Stimulated activated CD8-positive, alpha-beta memory T cell treated with anti-CD3 and anti-CD28 coated beads, Interleukin-15, amount 100 ng/mL, for 24 hours (primary cell): ENCODE data around the gene ARMH3.

Experiments used
- DNase-seq: peaks from one replicate; pipeline ENCODE4 v3.0.0-alpha.2; 2020; ENCODE audit warnings: low read depth

ARMH3 gene

GRCh38 chr10:101939008-101939648 lies 116.8 kb downstream of the ARMH3 start:
- no peak for DNase-seq

GRCh38 chr10:101938305-101939007 lies 117.5 kb downstream of the ARMH3 start:
- DNase-seq = no peak

GRCh38 chr10:101935431-101935830 lies 120.5 kb downstream of the ARMH3 start:
- DNase-seq = no peak

DNA sequence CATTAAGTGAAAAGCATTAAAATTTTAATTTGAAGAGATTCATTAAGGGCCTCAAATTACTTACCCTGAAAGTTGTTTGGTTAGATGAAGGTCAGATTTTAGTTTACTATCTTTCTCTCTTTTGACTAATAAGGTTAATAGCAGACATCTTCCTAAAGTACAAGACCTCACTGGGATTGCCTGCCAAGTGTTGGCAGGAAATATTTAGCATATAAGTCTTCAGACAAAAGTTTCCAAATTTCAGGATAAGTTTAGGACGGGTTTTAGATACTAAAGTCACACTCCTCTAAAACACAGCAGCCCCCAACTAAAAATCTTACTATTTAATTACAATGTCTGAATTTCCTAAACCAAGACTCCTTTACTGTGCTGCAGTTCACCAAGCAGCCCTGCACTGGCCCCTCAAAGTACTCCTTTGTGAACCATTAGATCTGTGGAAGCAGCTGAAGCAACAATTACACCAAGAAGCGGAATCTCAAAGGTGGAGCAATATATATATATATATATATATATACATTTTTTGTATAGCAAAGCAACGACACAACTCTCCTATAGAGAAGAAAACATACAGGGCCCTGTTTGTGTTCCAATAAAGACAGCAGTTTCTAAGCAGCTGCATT lies 121.2 kb downstream of the ARMH3 start:
- DNase-seq = no peak

DNA sequence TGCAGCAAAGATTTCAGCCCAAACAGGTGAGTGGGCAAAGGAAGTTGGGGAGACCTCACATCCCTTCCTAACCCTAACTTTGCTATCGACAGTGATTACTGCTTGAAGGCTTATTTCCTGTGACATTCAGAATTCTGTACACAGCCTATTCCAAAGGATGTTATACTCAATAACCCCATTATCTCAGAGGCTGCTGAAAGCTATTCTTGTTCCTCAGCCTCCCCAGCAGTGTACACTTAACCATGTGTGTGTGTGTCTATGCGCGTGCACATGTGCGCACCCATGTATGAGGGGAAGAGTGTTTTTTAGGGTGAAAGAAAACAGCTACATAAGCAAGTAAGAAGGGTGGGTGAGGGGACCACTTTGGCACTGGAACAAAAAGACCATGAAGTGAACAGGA lies 122.0 kb downstream of the ARMH3 start:
- DNase-seq = no peak

DNA sequence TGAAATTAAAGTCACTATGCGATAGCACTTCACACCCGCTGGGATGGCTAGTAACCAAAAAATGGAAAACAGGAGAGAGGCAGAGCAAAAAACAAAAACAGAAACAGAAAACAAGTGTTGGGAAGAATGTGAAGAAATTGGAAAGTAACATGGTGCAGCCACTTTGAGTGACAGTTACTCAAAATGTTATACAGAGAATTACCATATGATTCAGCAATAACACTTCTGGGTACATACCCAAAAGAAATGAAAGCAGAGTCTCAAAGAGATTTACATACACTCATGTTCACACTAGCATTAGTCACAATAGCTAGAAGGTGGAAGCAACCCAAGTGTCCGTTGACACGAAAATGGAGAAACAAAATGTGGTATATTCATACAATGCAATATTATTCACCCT lies 123.8 kb downstream of the ARMH3 start:
- DNase-seq = no peak

- DNase-seq = no peak
These were observed 130.9 kb downstream of the ARMH3 start for GRCh38 chr10:101925027-101925426.

DNA sequence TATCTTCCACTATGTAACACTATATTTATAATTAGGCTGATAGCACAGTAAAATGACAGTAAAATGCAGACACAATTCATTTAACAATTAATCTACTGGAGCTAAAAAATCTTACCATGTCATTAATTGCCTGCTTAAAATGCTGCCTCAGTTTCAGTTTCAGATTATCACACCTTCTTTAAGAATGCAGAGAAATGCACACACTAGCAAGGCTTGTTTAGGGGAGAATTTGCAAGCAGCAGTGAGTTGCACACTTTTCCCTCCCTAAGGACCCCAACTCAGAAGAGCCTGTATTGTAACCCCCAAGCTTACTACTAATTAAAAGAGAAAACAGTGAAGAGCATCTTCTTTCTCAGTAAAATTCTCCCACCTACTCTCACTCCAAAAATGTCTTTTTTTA lies 132.7 kb downstream of the ARMH3 start:
- DNase-seq = no peak

DNA sequence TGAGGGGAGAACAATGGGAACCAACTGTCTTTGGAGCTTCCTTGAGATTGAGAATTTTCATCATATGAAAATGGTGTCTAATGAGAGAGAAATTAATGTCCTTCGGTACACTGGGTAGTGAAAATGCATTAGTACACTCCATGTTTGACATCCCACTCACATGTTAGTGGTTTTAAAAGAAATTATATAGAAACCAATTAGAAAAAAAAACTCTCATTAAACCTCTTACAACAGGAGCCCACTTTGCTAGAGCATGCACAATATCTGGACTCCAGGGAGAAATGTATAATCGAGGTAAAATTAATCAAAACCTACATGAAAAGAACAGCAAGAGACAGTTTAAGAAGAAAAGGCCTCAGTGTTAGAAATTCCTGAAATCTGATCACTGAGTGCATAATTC lies 133.1 kb downstream of the ARMH3 start:
- no peak for DNase-seq

DNA sequence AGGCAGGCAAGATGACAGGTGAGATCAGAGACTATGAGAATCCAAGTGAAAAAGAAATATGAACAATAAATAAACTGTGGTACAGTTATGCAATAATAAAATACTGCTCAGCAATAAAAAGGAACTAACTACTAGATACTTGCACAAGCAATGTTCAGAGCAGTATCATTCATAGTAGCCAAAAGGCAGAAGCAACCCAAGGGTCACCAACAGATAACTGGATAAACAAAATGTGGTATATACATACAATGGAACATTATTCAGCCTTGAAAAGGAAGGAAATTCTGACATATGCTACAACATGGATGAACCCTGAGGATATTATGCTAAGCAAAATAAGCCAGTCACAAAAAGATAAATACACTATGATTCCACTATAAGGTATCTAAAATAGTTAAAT lies 135.4 kb downstream of the ARMH3 start:
- no peak for DNase-seq

DNA sequence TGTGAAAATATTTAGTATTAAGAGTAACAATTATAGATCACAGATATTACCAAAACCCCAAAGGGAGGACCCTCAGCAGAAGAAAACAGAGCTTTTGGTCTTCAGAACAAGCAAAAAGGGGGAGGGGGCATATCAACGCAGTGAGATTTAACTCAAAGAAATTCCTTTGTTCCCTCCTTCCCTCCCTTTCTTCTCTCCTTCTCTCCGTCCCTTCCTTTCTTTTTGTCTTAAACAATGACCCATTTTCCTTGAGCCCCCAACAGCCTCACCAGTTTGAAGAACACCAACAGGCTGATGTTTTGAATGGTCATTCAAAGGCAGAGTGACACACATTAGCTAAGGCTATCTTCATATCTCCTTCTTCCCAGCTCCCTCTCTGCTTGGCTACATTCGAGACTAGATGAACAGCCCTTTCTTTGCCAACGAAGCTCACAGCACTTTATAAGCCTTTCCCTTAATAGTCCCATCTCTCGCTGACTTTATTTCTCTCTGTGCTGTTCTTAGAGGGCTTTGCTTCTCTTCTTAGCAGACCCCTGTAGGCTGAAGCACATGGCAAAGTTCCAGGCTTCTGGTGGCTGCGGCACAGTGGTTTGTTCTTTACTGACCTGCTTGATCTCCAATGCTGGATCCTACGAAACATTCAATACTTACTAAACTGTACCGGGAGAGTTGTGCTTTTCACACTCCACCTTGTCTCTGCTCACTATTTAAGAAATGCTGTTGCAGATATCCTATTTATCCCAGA lies 136.8 kb downstream of the ARMH3 start:
- DNase-seq = no peak

DNA sequence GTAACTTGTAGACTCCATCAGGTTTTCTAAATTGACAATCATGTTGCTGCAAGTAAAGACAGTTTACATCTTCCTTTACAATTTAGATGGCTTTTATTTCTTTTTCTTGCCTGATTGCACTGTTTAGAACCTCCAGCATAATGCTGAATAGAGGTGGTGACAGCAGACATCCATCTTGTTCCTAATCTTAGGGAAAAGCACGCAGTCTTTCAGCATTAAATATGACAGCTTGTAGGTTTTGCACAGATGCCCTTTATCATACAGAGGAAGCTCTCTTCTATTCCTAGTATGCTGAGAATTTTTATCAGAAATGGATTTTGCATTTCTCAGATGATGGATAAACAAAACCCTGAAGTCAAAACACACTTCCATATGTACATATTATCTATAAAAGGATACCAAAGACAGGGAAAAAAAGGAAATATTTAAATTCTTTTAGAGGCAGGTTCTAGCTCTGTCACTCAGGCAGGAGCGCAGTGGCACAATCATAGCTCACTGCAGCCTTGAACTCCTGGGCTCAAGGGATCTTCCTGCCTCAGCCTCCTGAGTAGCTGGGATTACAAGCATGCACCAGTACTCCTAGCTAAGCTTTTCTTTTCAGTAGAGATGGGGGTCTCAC lies 143.3 kb downstream of the ARMH3 start:
- no peak for DNase-seq

DNA sequence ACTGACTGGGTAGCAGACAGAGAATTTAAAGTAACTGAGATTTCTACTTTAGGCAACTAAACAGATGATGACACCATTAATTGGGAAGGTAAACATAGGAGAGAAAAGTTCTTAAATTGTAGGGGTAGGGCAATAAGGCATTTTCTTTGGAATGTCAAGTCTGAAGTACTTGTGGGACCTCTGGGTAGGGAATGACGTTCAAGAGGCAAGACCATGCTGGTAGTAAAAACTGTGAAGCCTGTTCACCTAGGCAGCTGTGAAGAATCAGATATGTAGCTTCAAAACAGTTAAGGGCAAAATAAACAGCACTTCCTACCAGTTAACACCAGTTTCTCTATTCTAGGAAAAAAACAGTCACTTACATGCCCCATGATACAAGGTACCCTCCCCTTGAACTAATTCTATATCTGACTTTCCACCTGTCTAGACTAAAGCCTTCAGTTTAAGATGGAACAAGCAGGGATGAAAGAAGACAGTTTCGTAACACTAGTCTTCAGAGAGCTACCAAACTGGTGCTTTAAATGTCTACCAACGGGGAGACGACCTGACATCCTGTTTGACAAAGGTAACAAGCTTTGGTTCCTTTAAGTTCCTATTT lies 149.3 kb downstream of the ARMH3 start:
- DNase-seq = no peak

DNA sequence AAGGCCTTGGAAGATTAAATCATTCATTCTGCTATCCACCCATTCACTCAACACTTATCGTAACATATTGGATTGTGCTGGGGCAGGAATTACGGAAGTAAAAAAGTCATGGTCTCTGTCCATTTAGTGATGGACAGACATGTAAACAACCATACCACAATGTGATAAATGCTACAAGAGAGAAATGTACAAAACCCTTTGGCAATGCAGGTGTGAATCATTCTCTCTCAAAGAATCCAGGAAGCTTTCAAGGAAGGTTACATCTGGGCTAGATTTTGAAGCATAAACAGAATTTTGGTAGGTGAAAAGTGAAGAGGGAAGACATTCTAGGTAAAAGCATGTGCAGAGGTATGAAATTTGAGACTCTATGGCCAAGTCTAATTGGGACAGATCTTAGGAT lies 150.7 kb downstream of the ARMH3 start:
- no peak for DNase-seq

DNA sequence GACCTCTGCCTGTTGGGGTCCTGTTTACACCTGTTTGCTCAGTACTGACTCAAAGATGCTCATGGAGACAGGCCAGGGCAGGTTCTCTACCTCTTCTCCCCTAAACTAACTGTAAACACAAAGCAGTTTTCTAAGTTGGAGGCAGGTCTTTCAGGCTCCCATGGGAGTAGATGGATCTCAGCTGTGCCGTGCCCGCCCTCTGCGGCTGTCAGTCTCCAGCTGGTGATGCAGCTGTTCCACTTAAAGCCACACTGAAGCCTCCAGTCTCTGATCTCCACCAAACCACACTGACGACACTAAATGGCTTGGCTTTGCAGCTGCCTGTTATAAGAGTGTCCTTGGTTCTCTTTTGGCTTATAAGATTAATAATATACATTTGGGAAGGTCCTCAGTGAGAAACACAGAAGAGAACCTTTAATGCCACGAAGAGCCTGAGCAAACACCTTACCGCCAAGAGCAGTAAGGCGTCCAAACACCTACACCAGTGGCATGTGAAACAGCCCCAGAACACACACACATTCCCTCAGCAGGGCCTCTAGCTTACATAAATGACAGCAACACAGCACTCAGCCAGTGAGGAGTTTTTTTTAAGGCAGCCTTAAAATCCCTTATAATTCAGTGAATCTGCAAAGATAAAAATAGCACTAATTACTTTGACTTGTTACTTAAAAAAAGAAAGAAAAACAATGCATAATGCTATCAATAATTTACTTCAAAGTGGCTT lies 152.0 kb downstream of the ARMH3 start:
- DNase-seq = no peak

DNA sequence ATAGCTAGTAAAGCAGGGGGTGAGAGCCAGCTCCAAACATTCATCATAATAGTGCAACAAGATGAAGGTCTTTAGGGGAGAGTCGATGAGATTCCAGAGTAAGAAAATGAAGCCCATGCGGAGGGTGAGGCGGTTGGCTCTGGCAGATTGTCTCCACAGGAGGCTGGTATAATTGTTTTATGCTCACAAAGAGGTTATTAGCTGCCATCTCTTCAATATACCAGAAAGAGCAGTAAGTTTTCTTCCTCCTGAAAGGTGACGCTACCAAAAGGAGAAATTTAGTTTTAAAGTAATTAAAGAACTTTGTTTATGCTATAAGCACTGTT lies 153.2 kb downstream of the ARMH3 start:
- no peak for DNase-seq

DNA sequence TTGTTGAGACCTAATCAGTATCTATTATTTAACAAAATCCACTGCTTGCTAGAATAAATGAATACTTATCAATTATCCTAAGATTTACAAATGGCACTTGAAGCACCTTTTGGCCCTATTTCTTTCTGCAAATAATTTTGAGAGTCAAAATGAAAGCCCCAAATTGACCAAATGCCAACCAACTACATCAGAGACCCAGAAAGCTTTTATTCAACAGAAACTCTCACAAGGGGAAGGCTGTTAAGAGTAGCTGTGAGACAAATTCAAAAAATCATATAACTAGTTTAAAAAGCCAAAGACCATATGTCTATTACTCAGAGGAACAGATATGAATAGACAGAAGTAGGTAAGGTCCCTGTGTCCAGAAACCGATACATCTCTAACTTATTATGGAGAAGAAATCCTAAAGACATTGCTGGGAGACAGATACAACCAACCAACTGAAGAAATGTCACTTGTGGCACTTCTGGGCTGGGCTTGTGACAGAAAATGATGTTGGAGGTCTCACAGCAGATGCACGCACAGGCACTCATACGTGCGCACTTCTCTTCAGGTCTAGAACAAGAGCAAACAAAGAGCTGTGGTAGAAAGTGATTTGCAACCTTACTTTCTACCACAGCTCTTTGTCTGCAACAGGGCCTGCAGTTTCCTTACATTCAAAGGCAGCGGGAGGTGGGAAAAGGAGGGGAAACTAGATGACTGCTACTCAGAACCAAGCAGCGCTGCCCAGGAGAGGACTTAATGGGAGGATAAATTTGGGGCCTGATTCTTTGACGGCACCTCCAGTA lies 153.7 kb downstream of the ARMH3 start:
- no peak for DNase-seq

DNA sequence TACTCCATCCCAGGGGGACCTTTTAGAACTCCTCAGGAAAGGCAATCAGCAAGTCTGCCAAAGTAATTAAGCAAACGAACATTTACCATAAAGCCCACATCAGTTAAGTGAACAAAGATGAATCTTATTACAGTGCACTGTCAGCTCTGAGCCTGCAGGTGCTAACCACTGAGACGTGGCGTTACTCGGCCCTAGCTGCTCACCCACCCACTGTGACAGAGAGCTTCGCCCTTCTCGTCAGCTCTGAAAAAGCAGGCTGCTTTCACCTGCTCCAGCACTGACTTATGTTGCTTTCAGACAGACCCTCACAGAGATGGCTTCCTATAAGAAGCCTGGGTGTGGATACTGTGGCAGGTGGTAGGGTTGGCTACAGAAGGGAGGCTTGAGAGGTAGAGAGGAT lies 154.6 kb downstream of the ARMH3 start:
- no peak for DNase-seq

DNA sequence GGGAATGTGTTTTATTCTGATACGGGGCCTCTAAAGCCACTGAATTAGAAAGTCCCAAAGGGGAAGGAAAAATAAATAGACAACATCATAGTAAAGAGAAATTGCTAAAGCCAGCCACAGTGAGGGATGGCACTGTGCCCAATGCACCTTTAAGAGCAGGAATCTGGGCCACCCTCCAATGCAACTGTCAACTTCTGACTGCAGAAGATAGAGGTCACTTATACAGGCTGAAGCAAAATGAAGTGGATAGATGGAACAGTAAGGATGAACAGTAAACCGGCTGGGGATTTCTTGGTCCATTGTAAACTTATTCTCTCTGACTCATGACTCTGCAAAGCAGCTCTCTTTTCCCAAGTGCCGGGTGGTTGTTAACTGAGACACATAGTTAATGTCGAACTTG lies 158.3 kb downstream of the ARMH3 start:
- DNase-seq = no peak

GRCh38 chr10:101896225-101896877 lies 159.6 kb downstream of the ARMH3 start:
- no peak for DNase-seq
